Measurements from ENCODE around the gene AFAP1.
A peak's percentile ranks its signal among the peaks of the same experiment; 100 is the strongest.

The AFAP1 gene

DNA sequence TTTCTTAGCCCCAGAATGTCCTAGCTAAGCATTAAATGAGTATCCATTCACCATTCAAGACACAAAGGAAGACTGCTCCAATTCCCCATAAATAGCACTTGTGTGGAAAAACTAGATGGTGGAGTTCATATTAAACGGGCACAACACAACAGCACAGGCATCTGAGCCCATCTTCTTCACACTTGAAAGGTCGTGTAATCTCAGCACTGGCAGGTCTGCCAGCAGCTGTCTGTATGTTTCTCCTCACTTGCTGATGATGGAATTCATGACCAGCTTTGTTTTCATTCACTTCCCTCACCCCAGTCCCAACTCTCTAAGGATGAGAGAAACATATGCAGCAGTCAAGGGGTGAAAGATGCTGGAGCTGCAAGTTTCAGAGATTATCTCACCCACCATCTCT, 148.7 kb downstream of the AFAP1 start:
- no peaks in the 10 kb centered on the region for H3K27me3 ChIP-seq (ENCODE audit: insufficient read depth, low read length)
- no peak overlapping the region for H4K12ac ChIP-seq (ENCODE audit: low read depth, low read length)
- no peak overlapping the region for H2AK5ac ChIP-seq (ENCODE audit: low read length)
- H2BK120ac ChIP-seq (ENCODE audit: insufficient read depth, low read length, poor library complexity) = no peak overlapping the region
- no peak overlapping the region for H3K14ac ChIP-seq (ENCODE audit: low read length)
- WGBS (ENCODE audit: extremely low coverage, insufficient coverage, insufficient read length) = no CpG with 5 or more reads among the region's 2 CpGs
- H3K4ac ChIP-seq (ENCODE audit: low read depth, low read length) = no peak overlapping the region
- H3K79me1 ChIP-seq (ENCODE audit: low read length) = no peaks in the 10 kb centered on the region
- no peak overlapping the region for H3K23ac ChIP-seq (ENCODE audit: low read length)
- no peak overlapping the region for H3K4me3 ChIP-seq (ENCODE audit: low read depth, low read length)
- H3K4me2 ChIP-seq (ENCODE audit: low read length) = no peak overlapping the region
- H3K4me1 ChIP-seq (ENCODE audit: control insufficient read depth in 1 of 2, insufficient read depth in 2 of 2, low read length in 2 of 2) = peaks cover 0 to 4% of the 10 kb centered on the region in 2 experiments
- no peak overlapping the region for H2AFZ ChIP-seq (ENCODE audit: insufficient read depth, low read length, poor library complexity)
- peaks cover 11 to 26% of the 10 kb centered on the region in 2 experiments for H3K36me3 ChIP-seq (ENCODE audit: control insufficient read depth in 1 of 2, insufficient read depth in 2 of 2, low read length in 2 of 2)
- DNase-seq = no peak
- H2BK12ac ChIP-seq (ENCODE audit: low read length) = no peak overlapping the region
- H3K9me3 ChIP-seq (ENCODE audit: insufficient read depth, low read depth, low read length) = no peaks in the 10 kb centered on the region
- no peak overlapping the region for H3K18ac ChIP-seq (ENCODE audit: low read length)
- no peak overlapping the region for H2BK5ac ChIP-seq (ENCODE audit: low read depth, low read length, poor library complexity)
- no peak overlapping the region for H3K9ac ChIP-seq (ENCODE audit: low read length)
- no peaks in the 10 kb centered on the region for H3K79me2 ChIP-seq (ENCODE audit: control insufficient read depth, insufficient read depth, low read length, poor library complexity)
- no peak overlapping the region for H3K27ac ChIP-seq (ENCODE audit: low read depth, low read length)
- H4K8ac ChIP-seq (ENCODE audit: low read depth, low read length) = no peak overlapping the region
- no peak overlapping the region for H4K91ac ChIP-seq (ENCODE audit: low read depth, low read length)

DNA sequence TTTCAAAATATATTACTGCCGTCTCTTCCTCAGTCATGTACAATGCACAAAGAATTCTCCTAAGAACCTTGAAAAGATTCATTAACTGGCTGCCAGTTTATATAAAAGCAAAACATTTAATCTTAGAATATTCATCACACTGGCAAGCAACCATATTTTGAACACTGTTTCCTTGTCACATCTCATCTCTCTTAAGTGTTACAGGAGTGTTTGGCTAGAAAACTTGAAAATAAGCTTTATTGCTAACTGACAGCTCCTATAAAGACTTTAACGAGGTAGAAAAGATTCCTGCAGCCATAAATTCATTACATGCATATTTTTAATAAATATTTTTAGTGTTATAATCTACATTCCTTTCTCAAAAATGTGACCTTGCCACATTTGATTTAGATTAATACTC, 149.6 kb downstream of the AFAP1 start:
- no peak for DNase-seq
- H2BK12ac ChIP-seq (ENCODE audit: low read length) = no peak overlapping the region
- no peaks in the 10 kb centered on the region for H3K9me3 ChIP-seq (ENCODE audit: insufficient read depth, low read depth, low read length)
- H3K14ac ChIP-seq (ENCODE audit: low read length) = no peak overlapping the region
- no peak overlapping the region for H2BK5ac ChIP-seq (ENCODE audit: low read depth, low read length, poor library complexity)
- H3K4me1 ChIP-seq (ENCODE audit: control insufficient read depth in 1 of 2, insufficient read depth in 2 of 2, low read length in 2 of 2) = peaks cover 3 to 4% of the 10 kb centered on the region in 2 experiments
- H3K4me3 ChIP-seq (ENCODE audit: low read depth, low read length) = no peak overlapping the region
- no CpG with 5 or more reads among the region's 2 CpGs for WGBS (ENCODE audit: extremely low coverage, insufficient coverage, insufficient read length)
- H3K4ac ChIP-seq (ENCODE audit: low read depth, low read length) = no peak overlapping the region
- no peak overlapping the region for H4K12ac ChIP-seq (ENCODE audit: low read depth, low read length)
- H3K79me1 ChIP-seq (ENCODE audit: low read length) = no peaks in the 10 kb centered on the region
- no peak overlapping the region for H3K9ac ChIP-seq (ENCODE audit: low read length)
- no peak overlapping the region for H3K18ac ChIP-seq (ENCODE audit: low read length)
- H3K27me3 ChIP-seq (ENCODE audit: insufficient read depth, low read length) = no peaks in the 10 kb centered on the region
- H3K27ac ChIP-seq (ENCODE audit: low read depth, low read length) = no peak overlapping the region
- no peak overlapping the region for H2AK5ac ChIP-seq (ENCODE audit: low read length)
- H2AFZ ChIP-seq (ENCODE audit: insufficient read depth, low read length, poor library complexity) = no peak overlapping the region
- no peak overlapping the region for H4K8ac ChIP-seq (ENCODE audit: low read depth, low read length)
- no peak overlapping the region for H4K91ac ChIP-seq (ENCODE audit: low read depth, low read length)
- peaks cover 10 to 28% of the 10 kb centered on the region in 2 experiments for H3K36me3 ChIP-seq (ENCODE audit: control insufficient read depth in 1 of 2, insufficient read depth in 2 of 2, low read length in 2 of 2)
- no peak overlapping the region for H3K4me2 ChIP-seq (ENCODE audit: low read length)
- H3K79me2 ChIP-seq (ENCODE audit: control insufficient read depth, insufficient read depth, low read length, poor library complexity) = no peaks in the 10 kb centered on the region
- no peak overlapping the region for H2BK120ac ChIP-seq (ENCODE audit: insufficient read depth, low read length, poor library complexity)
- H3K23ac ChIP-seq (ENCODE audit: low read length) = no peak overlapping the region

DNA sequence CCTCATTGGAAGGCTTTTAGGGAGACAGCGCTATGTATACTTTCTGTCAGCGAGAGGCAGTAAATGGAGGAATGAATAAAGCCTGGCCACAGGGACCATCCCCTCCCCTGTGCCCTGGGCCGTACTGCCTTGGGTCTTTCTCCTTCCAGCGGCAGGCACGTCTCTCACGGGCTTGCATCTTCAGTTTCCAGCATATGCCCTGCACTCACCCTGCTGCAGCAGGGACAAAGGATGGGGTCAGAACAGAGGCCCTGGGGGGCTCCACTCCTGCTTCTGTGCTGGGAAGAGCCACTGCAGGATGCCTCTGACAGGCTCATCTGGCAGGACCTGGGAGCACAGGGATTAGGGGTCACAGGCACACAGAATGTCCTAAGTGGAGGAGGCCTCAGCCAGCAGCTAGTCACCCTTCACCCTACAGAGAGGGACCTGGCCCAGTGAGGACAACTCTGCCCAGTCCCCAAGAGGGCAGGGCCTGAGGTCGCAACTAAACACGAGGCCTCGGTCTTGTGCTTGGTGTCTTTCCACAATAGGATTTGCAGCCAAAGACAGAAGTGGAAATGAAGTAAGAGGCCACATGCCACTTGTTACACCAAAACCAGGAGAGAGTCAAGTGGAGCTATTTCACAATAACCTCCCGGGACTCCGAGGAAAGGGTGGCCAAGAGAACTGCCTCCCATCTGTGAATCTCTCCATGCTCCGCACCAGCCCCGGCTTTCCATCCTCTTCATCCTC, 150.8 kb downstream of the AFAP1 start:
- Histone ChIP-seq H3K9ac (ENCODE audit: low read length) (no peak overlapping the region), H4K8ac (ENCODE audit: low read depth, low read length) (no peak overlapping the region), H2BK12ac (ENCODE audit: low read length) (no peak overlapping the region), H3K4me3 (ENCODE audit: low read depth, low read length) (no peak overlapping the region), H3K9me3 (ENCODE audit: insufficient read depth, low read depth, low read length) (no peaks in the 10 kb centered on the region), H4K91ac (ENCODE audit: low read depth, low read length) (peak overlapping the region; percentile 11), H2AFZ (ENCODE audit: insufficient read depth, low read length, poor library complexity) (no peak overlapping the region), H3K4me2 (ENCODE audit: low read length) (no peak overlapping the region), H3K23ac (ENCODE audit: low read length) (no peak overlapping the region), H3K4ac (ENCODE audit: low read depth, low read length) (no peak overlapping the region), H3K27ac (ENCODE audit: low read depth, low read length) (no peak overlapping the region), H3K79me2 (ENCODE audit: control insufficient read depth, insufficient read depth, low read length, poor library complexity) (no peaks in the 10 kb centered on the region), H3K18ac (ENCODE audit: low read length) (no peak overlapping the region), H4K12ac (ENCODE audit: low read depth, low read length) (peak overlapping the region; percentile 27), H3K79me1 (ENCODE audit: low read length) (peaks cover 4% of the 10 kb centered on the region), H2AK5ac (ENCODE audit: low read length) (no peak overlapping the region), H3K14ac (ENCODE audit: low read length) (no peak overlapping the region), H3K4me1 (ENCODE audit: control insufficient read depth in 1 of 2, insufficient read depth in 2 of 2, low read length in 2 of 2) (peaks cover 6% of the 10 kb centered on the region in 2 experiments), H2BK5ac (ENCODE audit: low read depth, low read length, poor library complexity) (no peak overlapping the region), H2BK120ac (ENCODE audit: insufficient read depth, low read length, poor library complexity) (no peak overlapping the region), H3K27me3 (ENCODE audit: insufficient read depth, low read length) (no peaks in the 10 kb centered on the region), H3K36me3 (ENCODE audit: control insufficient read depth in 1 of 2, insufficient read depth in 2 of 2, low read length in 2 of 2) (peaks cover 17 to 33% of the 10 kb centered on the region in 2 experiments)
- DNase-seq = no peak
- WGBS (ENCODE audit: extremely low coverage, insufficient coverage, insufficient read length) = no CpG with 5 or more reads among the region's 13 CpGs

DNA sequence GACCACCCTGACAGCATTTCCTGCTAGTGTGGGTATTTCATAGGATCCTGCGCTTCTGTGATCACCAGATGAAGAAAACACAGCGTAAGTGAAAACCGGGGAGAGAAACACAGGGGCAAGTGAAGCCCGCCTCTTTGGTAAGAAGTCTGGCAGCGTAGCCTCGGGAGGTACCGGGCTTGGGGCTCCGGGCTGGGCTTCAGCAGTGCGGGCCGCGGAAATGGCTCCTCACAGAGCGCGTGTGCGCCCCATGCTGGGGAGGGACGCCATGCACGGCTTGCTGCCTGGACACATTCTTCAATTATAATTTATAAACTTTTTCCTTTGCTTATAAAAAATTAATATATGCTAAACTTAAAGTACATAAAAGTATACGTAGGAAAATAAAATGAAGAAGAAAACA, 151.5 kb downstream of the AFAP1 start:
- H3K4ac ChIP-seq (ENCODE audit: low read depth, low read length) = no peak overlapping the region
- H3K4me3 ChIP-seq (ENCODE audit: low read depth, low read length) = no peak overlapping the region
- peaks cover 18 to 32% of the 10 kb centered on the region in 2 experiments for H3K36me3 ChIP-seq (ENCODE audit: control insufficient read depth in 1 of 2, insufficient read depth in 2 of 2, low read length in 2 of 2)
- no peak overlapping the region for H3K27ac ChIP-seq (ENCODE audit: low read depth, low read length)
- no peak overlapping the region for H2BK5ac ChIP-seq (ENCODE audit: low read depth, low read length, poor library complexity)
- no peak overlapping the region for H3K4me2 ChIP-seq (ENCODE audit: low read length)
- no peak overlapping the region for H4K12ac ChIP-seq (ENCODE audit: low read depth, low read length)
- no peak overlapping the region for H2AFZ ChIP-seq (ENCODE audit: insufficient read depth, low read length, poor library complexity)
- H3K27me3 ChIP-seq (ENCODE audit: insufficient read depth, low read length) = no peaks in the 10 kb centered on the region
- no peak overlapping the region for H4K8ac ChIP-seq (ENCODE audit: low read depth, low read length)
- H4K91ac ChIP-seq (ENCODE audit: low read depth, low read length) = no peak overlapping the region
- H2BK120ac ChIP-seq (ENCODE audit: insufficient read depth, low read length, poor library complexity) = no peak overlapping the region
- H3K79me2 ChIP-seq (ENCODE audit: control insufficient read depth, insufficient read depth, low read length, poor library complexity) = no peaks in the 10 kb centered on the region
- H3K9me3 ChIP-seq (ENCODE audit: insufficient read depth, low read depth, low read length) = no peaks in the 10 kb centered on the region
- no peak for DNase-seq
- no CpG with 5 or more reads among the region's 17 CpGs for WGBS (ENCODE audit: extremely low coverage, insufficient coverage, insufficient read length)
- H3K79me1 ChIP-seq (ENCODE audit: low read length) = peaks cover 4% of the 10 kb centered on the region
- no peak overlapping the region for H3K23ac ChIP-seq (ENCODE audit: low read length)
- H2BK12ac ChIP-seq (ENCODE audit: low read length) = no peak overlapping the region
- no peak overlapping the region for H3K14ac ChIP-seq (ENCODE audit: low read length)
- no peak overlapping the region for H2AK5ac ChIP-seq (ENCODE audit: low read length)
- H3K18ac ChIP-seq (ENCODE audit: low read length) = no peak overlapping the region
- H3K4me1 ChIP-seq (ENCODE audit: control insufficient read depth in 1 of 2, insufficient read depth in 2 of 2, low read length in 2 of 2) = peaks cover 6% of the 10 kb centered on the region in 2 experiments
- no peak overlapping the region for H3K9ac ChIP-seq (ENCODE audit: low read length)
